HG03066 (cell line): ENCODE results near the gene PROX2.

Experiments used
- ATAC-seq: cut with Tn5 transposase; IDR thresholded peaks from one replicate; pipeline ENCODE4 v1.9.1; 2021; ENCODE audit warnings: low read depth; ENCODE audit not compliant: unreplicated experiment

PROX2 gene, protein sequence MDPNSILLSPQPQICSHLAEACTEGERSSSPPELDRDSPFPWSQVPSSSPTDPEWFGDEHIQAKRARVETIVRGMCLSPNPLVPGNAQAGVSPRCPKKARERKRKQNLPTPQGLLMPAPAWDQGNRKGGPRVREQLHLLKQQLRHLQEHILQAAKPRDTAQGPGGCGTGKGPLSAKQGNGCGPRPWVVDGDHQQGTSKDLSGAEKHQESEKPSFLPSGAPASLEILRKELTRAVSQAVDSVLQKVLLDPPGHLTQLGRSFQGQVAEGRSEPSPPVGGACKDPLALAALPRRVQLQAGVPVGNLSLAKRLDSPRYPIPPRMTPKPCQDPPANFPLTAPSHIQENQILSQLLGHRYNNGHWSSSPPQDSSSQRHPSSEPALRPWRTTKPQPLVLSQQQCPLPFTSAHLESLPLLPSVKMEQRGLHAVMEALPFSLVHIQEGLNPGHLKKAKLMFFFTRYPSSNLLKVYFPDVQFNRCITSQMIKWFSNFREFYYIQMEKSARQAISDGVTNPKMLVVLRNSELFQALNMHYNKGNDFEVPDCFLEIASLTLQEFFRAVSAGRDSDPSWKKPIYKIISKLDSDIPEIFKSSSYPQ

DNA sequence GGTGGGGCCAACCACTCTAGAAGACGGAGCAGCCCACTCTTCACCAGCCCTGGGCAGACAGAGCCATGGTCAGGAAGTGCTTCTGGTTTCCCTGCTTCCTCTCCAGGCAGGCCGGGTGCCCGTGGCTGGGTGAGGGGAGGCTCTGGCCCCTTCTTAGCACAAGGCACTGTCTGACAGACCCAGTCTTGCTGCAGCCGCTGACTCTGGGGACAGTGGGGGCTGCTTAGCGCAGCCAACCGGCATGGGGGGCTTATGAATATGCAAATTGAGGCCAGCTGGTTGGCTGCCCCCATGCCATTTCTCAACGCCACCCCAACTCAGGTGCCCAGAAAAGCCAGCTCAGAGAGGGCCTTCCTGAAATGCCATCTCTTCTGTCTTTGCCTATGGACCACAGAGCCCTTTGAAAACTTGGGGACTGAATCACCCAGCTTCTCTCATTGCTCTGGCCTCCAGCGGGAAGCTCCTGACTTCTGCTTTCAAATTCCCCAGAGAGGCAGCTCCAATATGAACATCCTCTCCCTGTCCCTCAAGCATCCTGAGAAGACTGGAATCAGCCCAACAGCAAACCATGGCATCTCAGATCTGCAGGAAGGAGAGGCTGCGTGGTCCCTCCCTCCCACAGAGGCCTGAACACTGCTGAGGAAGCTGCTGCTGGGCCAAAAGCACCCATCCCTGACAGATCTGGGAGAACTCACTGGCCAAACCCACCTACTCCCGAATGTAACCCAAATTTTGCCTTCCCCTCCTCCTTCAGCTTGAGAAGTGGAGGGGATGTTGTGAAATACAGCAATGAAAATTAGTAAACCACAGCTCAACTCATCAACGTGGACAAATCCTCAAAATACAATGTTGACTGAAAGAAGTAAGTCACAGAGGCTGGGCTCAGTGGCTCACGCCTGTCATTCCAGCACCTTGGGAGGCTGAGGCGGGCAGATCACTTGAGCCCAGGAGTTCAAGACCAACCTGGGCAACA lies at the start of gene PROX2:
TSS of gene PROX2 (minus strand) at position 205 of the 973 bp plus-strand sequence. CDS start 12,311 bp downstream, outside the sequence.
- ATAC-seq: no peak

DNA sequence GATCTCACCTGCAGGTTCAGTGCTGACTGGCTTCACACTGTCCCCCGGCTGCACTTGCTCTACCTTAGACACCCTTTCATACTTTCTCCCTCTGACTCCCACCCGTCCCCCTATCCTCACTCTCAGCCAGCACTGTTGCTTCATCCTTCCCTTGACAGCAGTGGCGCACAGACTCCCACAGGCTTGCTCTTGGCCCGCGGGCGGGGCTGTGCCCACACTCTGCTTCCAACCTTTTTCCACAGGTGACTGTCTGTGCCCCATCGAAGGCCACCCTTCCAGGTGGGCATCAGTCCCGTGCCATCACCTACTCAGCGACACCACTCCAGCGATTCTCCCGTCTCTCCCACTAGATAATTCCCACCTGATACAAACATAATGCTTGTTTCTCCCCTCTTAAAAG lies 48.1 kb upstream of the PROX2 start:
- ATAC-seq: no peak

DNA sequence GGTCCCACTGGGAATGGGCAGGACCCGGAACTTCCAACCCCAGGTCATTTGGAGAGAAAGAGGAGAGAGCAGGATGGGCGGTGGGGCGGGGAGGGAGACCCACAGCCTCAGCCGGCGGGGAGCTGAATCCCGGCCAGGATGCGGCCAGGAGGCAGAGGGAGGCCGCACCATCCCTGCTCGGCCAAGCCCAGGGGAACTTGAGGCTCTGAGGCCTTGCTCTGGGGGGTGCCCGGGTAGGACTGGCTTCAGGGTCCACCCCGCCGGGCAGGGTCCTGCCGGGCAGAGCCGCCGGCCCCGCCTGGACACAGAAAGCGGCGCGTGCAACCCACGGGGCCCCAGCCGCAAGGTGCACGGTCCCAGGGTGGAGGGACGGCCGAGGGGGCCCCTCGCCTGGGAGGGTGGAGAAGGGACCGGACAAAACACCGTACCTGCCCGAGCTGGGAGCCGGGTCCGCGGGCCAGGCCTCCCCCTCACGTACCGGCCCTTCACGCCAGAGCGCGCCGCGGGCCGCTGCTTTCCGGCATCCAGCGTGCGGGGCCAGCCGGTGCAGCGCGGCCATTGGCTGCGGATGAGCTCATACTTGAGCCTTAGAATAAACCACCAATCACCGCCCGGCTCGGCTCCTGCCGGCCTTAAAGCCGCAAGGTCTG lies 46.9 kb upstream of the PROX2 start, which contains the start of gene RPS6KL1:
TSS of gene RPS6KL1 (minus strand) at position 509 of the 650 bp plus-strand sequence. CDS start 1,719 bp downstream, outside the sequence.
- peak; percentile 86 for ATAC-seq

DNA sequence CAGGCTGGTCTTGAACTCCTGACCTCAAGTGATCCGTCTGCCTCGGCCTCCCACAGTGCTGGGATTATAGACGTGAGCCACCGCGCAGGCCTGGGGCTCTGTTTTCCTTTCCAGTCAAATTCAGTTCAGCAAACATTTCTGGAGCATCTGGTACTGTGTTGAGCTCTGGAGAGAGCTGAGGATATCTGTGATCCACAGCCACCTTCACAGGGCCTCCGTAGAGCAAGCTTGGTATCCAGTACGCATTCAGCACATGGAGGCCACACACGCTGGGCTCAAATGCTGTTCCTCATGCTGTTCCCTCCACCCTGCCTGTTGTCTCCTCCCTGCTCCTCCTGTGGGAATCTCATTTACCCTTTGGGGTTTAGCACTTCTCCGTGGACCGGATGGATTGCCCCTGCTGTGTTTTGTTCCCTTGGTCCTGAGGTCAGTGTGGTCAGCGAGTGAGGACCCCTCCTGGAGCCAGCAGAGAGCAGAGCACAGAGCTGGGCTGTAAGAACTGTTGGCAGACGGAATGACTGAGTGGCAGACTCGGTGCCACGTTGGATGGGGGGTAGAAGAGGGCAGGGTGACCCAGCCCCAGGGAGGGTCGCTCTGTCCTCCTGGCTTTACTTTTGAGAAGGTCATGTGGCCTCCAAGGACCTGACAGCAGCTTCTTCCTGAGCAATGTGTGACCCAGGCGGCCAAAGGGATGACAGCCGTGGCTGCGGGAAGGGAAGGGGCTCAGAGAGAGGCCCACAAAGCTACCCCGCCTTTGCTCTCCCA lies 46.2 kb upstream of the PROX2 start:
- no peak for ATAC-seq

DNA sequence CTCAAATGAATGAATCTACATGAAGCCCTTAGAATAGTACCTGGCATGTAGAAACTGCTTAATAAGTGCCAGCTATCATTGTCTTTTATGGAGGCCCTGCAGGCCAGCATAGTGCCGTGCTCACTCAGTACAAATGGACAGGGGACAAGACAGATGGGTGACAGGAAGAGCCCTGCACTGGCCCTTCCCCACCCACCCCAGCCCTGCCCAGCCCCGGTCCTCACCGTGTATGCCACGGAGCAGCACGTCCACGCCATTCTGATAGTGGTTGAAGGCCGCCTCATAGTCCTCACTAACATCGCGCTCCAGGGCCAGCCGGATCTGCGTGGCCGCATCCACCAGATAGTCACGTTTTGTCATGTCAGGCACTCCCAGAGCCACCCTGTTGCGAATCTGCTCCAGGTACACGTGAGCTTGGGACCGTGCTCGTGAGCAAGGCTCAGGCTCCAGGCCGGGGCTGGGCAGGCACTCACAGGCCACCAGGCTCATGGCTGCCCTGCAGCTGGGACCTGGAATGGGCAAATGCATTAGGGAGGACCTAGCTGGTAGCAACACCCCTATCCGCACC lies 45.2 kb upstream of the PROX2 start:
- no peak for ATAC-seq

DNA sequence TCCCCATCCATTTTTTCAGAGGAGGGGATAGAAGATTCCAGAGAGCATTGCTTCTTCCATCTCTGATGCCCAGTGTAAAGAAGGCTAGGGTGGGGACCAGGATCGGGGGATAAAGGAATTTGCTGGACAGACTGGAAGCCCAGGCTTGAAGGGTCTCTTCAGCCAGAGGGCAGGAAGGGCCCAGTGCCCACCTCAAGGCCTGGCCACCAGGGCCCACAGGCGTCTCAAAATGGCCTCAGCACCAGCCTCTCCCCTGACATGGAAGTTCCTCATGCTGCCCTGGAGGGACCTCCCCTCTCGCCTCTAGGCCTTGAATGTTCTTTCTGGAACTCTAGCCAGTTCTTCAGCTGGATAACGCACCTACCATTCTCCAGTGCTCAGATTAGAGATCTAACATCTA lies 44.3 kb upstream of the PROX2 start:
- ATAC-seq: no peak

DNA sequence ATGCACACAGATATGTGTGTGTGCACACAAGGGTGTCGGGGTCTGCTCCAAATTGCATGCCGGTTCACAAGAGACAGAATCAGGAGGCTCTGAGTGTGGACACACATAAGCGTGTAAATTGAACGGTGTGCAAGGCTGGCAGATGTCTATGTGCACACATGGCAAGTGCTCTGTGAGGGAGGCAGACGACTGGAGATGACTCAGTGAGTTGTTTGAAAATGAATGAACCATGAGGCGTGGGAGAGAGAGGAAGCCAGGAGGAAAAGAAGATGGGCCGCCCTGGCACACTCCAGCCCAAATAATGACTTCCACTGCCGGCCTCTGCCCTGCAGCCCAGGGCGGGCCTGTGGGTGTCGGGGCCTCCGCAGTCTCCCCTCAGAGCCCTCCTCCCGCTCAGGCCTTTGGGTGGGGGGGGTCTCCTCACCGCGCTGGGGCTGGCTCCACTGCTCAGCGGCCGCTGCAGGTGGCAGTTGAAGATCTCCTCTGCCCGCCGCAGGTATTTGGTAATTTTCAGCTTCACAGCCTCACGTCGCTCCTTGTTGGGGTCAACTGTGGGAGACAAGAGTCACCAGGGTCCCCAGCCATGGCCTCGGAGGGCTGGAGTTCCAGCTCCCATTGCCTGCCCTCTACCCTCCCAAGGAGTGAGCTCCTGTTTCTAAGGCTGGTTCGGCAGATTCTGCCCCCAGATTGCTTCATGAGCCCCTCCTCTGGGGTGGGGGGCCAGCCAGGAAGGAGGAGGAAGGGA lies 43.6 kb upstream of the PROX2 start:
- ATAC-seq: no peak

DNA sequence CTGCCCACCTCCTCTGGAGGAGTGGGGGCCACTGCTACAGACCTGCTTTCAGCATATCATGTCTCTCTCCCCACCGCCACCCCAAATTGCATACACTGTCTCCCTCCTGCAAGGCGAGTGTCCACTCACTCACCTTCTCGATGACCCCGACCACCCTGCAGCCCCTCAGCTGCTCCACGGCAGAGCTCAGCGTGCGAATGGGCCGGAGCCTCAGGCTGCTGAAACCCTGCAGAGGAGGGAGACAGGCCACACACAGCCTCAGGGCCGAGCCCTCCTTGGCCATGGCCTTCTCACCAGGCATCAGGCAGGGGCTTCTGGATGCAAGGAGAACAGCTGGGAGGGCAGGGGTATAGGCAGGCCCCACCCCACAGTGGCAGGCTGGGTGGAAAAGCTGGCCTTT lies 42.4 kb upstream of the PROX2 start:
- no peak for ATAC-seq

DNA sequence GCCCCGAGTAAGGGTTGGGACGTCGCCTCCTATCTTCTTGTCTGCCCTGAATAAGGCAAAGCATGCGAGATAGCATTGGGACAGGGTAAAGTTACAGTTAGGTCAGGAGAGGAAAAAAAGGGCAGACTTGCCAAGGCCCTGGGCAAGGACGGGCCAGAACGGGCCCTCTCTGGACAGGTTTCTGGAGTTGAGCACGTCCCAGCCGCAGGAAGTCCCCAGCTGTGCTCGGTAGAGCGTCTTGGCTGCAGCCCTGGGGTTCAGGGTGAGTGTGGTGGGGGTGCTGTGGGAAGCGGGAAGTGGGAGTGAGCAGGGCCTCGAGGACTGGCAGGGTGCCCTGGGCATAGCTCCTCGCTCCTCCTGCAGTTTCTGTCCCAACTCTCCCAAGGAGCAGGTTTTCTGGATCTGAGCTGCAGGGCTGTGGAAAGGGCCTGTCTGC lies 41.7 kb upstream of the PROX2 start:
- no peak for ATAC-seq

DNA sequence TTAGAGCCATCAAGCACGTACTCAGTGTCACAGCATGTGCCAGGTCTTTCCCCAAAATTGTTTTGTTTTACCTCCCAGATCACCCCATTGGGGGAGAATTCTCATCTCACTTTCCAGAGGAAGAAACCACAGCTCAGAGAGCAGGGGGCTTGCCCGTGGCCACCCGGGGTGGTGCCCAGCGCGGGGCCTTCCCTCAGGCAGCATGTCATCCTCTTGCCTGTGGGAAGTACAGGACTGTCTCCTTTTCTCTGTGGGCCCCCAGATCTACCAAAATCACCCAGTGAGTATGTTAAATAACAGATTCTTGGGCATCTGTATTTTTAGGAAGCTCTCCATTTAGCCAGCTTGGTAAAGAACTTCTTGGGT lies 41.2 kb upstream of the PROX2 start:
- ATAC-seq: no peak

DNA sequence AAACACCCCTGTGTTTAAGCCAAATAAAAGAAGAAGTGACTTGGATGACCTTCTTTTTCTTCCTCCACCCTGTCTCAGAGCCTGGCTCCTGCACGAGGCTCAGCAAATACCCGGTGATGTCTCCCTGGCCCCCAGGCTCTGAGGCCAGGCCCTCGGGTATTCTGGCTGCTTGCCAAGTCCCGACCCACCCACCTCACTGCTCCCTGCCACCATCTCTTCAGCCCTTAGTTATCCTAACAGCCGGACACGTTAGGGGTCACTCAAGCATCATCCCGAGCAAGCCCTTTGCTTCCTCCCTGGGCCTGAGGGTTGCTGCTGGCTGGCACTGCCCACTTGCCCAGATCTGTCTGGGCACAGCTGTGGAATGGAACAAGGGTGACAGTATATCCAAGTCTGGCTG lies 39.9 kb upstream of the PROX2 start:
- no peak for ATAC-seq

DNA sequence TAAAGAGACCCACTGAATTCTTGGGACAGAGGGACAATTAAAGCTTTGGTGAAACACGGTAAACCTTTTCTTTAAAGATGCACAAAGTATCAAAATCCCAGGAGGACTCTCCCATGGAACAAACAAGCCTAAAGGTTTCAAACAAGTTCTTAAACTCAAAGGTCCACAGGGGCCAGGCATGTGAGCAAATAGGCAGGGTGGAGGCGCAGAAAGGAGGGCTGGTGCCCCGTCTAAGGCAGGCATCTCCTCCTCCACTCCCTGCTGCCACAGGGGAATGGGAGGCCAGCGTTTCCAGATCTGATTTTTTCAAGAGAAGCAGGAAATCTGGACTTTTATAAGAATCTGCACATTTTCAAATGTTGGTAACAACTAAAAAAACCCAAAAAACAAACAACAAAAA lies 39.5 kb upstream of the PROX2 start:
- no peak for ATAC-seq

DNA sequence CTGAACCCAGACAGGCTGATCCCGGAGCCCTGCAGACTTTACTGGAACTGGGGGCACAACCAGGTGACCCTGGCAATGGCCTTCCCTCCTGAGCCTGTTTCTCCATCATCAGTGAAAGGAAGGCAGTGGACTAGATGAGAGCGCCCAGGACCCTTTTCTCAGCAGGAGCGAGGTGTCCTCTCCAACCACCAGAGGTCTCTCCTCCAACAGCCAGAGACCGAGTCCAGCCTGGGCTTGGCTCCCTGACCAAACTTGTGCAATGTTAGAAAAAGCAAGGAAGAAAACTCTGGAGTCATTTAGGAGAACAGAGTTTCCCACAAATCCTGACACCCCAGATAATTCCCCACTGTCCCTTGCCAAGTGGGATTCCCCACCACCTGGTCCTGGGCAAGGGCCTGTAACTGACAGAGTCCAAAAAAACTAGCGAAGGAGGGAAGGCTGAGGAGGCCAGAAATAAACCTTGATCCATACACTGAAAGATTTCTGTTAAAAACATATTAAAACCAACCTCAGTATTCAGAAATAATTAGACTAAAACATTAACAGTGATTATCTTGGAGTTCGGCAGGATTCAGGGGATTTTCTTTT lies 38.1 kb upstream of the PROX2 start:
- ATAC-seq: no peak

DNA sequence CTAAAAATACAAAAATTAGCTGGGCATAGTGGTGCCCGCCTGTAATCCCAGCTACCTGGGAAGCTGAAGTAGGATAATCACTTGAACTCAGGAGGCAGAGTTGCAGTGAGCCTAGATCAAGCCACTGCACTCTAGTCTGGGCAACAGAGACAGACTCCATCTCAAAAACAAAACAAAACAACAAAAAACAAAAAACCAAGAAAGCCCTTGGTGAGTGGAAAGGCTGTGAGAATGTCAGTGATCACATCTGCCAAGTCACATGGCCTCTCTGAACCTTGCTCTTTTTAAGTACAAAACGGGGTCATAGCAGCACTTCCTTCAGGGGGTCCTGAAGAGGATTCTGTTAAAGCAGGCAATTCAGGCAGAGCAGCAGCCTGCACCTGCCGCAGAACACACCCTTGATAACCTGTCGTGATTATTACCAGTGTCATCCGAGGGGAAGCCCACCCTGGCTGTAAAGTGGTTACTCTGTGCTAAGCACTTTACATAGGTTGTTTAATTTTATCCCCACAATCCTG lies 37.5 kb upstream of the PROX2 start:
- ATAC-seq: no peak

DNA sequence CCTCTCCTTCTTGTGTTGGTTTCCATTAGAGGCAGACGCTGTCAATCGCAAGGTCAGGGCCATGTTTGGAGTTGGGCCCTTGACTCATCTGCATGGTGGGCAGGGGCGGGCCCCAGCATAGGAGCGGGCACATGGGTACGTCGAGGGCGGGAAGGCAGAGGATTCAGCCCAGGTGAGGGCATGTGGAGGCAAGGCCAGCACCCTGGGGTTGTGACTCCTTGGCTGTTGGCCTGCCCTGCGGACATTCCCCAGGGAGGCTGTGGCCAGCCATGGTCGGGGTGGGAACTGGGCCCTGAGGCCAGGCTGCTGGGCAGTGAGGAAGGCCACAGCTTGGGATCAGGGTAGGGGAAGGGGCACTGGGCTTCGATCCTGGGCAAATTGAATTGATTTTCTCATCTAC lies 36.9 kb upstream of the PROX2 start:
- ATAC-seq: no peak

DNA sequence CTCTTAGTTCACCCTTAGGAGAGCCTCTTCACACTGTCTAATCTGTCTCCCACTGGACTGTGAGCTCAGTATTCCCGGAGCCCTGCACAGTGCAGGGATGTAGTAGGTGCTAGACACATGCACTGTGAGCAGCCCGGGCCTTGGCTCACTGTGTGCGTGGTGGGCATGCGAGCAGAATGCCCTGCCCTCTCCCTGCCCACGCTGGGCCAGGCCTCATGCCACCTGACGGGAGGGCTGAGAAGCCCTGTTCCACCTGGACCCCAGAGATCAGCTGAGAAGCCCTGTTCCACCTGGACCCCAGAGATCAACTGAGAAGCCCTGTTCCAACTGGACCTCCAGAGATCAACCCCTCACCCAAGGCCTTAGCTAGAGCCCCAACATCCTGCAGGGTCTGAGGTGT lies 36.2 kb upstream of the PROX2 start:
- no peak for ATAC-seq

DNA sequence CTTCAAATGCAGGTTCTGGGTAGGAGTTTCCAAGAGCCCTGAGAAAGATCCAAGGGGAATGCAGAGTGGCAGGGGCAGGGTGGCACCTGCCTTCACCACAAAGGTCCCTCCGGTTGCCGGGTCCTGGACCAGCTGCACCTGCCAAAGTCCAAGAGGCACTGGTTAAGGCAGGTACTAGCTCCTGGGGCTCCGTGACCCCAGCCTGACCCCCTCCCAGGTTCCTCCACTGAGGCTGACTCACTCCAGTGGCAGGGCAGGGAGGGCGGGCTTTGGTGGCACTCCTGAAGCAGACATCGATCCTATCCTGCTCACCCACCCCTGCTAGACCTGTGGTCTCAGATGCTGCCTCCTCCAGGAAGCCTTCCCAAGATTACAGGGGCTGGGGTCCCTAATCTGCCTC lies 35.8 kb upstream of the PROX2 start:
- no peak for ATAC-seq

DNA sequence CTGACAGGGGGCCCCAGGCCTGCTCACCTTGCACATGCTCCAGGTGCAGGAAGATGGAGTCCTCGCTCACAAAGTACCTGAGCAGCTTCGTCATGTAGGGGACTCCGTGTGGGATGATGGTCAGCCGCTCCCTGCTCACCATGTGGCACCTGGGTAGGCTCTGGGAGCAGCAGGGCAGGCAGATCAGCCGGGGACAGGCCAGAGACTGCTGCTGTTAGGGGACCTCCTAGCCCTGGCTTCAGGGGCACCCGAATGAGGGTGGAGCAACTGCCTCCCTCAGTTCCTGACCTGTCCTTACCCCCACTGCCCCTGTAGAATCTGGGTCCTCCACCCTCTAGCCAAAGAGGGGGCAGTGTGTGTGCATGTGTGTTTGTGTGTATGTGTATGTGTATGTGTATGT lies 35.3 kb upstream of the PROX2 start:
- no peak for ATAC-seq
